IMR-90 (cell line): ENCODE results near the gene RSBN1L. TPM values are rescaled to one million over a fixed set of nuclear protein-coding genes. Genes with fewer than 3 reads are reported as not detected.

Experiments used
- ATAC-seq: fragments of 200-7000 bp; cut with Tn5 transposase; 2 replicates; pipeline ENCODE4 v1.9.1; 2020; ENCODE audit warnings: low read depth, mild to moderate bottlenecking, moderate library complexity
- BruUV-seq: library from RNA; stranded (reverse); fragments of 400-500 nt; replicated peaks from 2 replicates; lab custom pipeline; 2021; lab: Mats Ljungman, UMichigan
- CTCF ChIA-PET: fragments of 300-600 bp; formaldehyde crosslinking; extraction: SDS; loops from one replicate; lab custom pipeline; 2021; ENCODE audit warnings: antibody characterized with exemption; lab: Yijun Ruan, JAX
- POLR2A ChIA-PET: fragments of 300-600 bp; sonication (Branson Sonifier 250); formaldehyde crosslinking; loops from one replicate; lab custom pipeline; 2022; ENCODE audit warnings: antibody characterized with exemption; ENCODE audit not compliant: unreplicated experiment; lab: Charles Lee
- DNase-seq: peaks from one replicate; pipeline ENCODE4 v3.0.0; 2013
- H2AFZ ChIP-seq: replicated peaks from 2 replicates; pipeline ENCODE3; 2013; ENCODE audit warnings: low read length, mild to moderate bottlenecking; ENCODE audit not compliant: poor library complexity
- H2AK5ac ChIP-seq: 2 replicates; pipeline ENCODE4 v1.6.1; 2013; ENCODE audit warnings: low read depth, low read length, inconsistent platforms
- H2AK9ac ChIP-seq: replicated peaks from 2 replicates; pipeline ENCODE3; 2013; ENCODE audit warnings: mild to moderate bottlenecking, low read depth, low read length, moderate library complexity; ENCODE audit not compliant: poor library complexity
- H2BK120ac ChIP-seq: 2 replicates; pipeline ENCODE4 v1.6.1; 2013; ENCODE audit warnings: low read depth, low read length, inconsistent platforms
- H2BK15ac ChIP-seq: 3 replicates; pipeline ENCODE4 v1.6.1; 2013; ENCODE audit warnings: low read depth, low read length, inconsistent platforms
- H2BK20ac ChIP-seq: 2 replicates; pipeline ENCODE4 v1.6.1; 2013; ENCODE audit warnings: low read depth, mild to moderate bottlenecking, inconsistent platforms, low read length, moderate library complexity
- H2BK5ac ChIP-seq: 2 replicates; pipeline ENCODE4 v1.6.1; 2013; ENCODE audit warnings: mild to moderate bottlenecking, low read depth, low read length, inconsistent platforms; ENCODE audit not compliant: poor library complexity, severe bottlenecking
- H3K14ac ChIP-seq: replicated peaks from 2 replicates; pipeline ENCODE4 v1.6.1; 2013; ENCODE audit warnings: low read depth, low read length, inconsistent platforms
- H3K18ac ChIP-seq: 2 replicates; pipeline ENCODE4 v1.6.1; 2013; ENCODE audit warnings: low read depth, low read length, control low read depth
- H3K23ac ChIP-seq: 2 replicates; pipeline ENCODE4 v1.6.1; 2013; ENCODE audit warnings: low read depth, low read length, inconsistent platforms
- H3K27ac ChIP-seq: 2 replicates; pipeline ENCODE4 v1.5.1; 2013; ENCODE audit warnings: mild to moderate bottlenecking, control low read depth, low read length; ENCODE audit not compliant: insufficient read depth
- H3K27me3 ChIP-seq: 2 replicates; pipeline ENCODE4 v1.6.1; 2013; ENCODE audit warnings: low read length; ENCODE audit not compliant: control insufficient read depth, insufficient read depth
- H3K36me3 ChIP-seq: 2 replicates; pipeline ENCODE4 v1.6.1; 2013; ENCODE audit warnings: low read length, mixed read lengths; ENCODE audit not compliant: control insufficient read depth, insufficient read depth
- H3K4ac ChIP-seq: 2 replicates; pipeline ENCODE4 v1.6.1; 2013; ENCODE audit warnings: low read depth, low read length, inconsistent platforms
- H3K4me1 ChIP-seq: 2 replicates; pipeline ENCODE4 v1.6.1; 2013; ENCODE audit warnings: low read length, mixed read lengths; ENCODE audit not compliant: control insufficient read depth, insufficient read depth
- H3K4me2 ChIP-seq: 2 replicates; pipeline ENCODE4 v1.6.1; 2013; ENCODE audit warnings: low read depth, mild to moderate bottlenecking, control low read depth, low read length, moderate library complexity
- H3K4me3 ChIP-seq: 2 replicates; pipeline ENCODE4 v1.5.1; 2013; ENCODE audit warnings: low read depth, mild to moderate bottlenecking, control low read depth, low read length, moderate library complexity; ENCODE audit not compliant: insufficient read depth
- H3K56ac ChIP-seq: 2 replicates; pipeline ENCODE4 v1.6.1; 2013; ENCODE audit warnings: low read length, inconsistent platforms; ENCODE audit not compliant: insufficient read depth; ENCODE audit errors: extremely low read depth
- H3K79me1 ChIP-seq, 2 experiments: 2 replicates each; pipeline ENCODE4 v1.6.1; 2013; ENCODE audit warnings: low read length in 2 of 2, inconsistent platforms in 1 of 2, low read depth in 1 of 2
- H3K9ac ChIP-seq: 2 replicates; pipeline ENCODE4 v1.6.1; 2013; ENCODE audit warnings: low read depth, low read length, control low read depth
- H3K9me1 ChIP-seq: 2 replicates; pipeline ENCODE4 v1.6.1; 2013; ENCODE audit warnings: low read length, inconsistent platforms; ENCODE audit not compliant: insufficient read depth
- H3K9me3 ChIP-seq: 2 replicates; pipeline ENCODE4 v1.6.1; 2013; ENCODE audit warnings: low read length; ENCODE audit not compliant: control insufficient read depth, insufficient read depth
- H4K20me1 ChIP-seq: 2 replicates; pipeline ENCODE4 v1.6.1; 2013; ENCODE audit warnings: low read length, inconsistent platforms; ENCODE audit not compliant: insufficient read depth
- H4K5ac ChIP-seq: 2 replicates; pipeline ENCODE4 v1.6.1; 2013; ENCODE audit warnings: mild to moderate bottlenecking, low read depth, low read length, control low read depth
- H4K8ac ChIP-seq, 2 experiments: 2 replicates each; pipeline ENCODE4 v1.6.1; 2013; ENCODE audit warnings: low read depth in 2 of 2, low read length in 2 of 2, control low read depth in 1 of 2, inconsistent platforms in 1 of 2
- H4K91ac ChIP-seq: 2 replicates; pipeline ENCODE4 v1.6.1; 2013; ENCODE audit warnings: low read depth, low read length, inconsistent platforms; ENCODE audit not compliant: insufficient read depth
- BHLHE40 ChIP-seq: fragments of 150-350 bp; IDR thresholded peaks from 2 replicates; pipeline ENCODE4 v1.6.1; 2016; ENCODE audit warnings: mild to moderate bottlenecking, low read depth, low read length
- CEBPB ChIP-seq: IDR thresholded peaks from 2 replicates; pipeline ENCODE4 v1.6.1; 2012; ENCODE audit warnings: low read depth, low read length, improper control_type of control experiment
- CHD1 ChIP-seq: IDR thresholded peaks from 2 replicates; pipeline ENCODE4 v1.6.1; 2012; ENCODE audit warnings: low read depth, low read length, improper control_type of control experiment
- FOS ChIP-seq: fragments of 150-350 bp; IDR thresholded peaks from 2 replicates; pipeline ENCODE4 v1.6.1; 2016; ENCODE audit warnings: low read depth, low read length
- MAFK ChIP-seq: IDR thresholded peaks from 2 replicates; pipeline ENCODE4 v1.6.1; 2012; ENCODE audit warnings: low read depth, low read length, improper control_type of control experiment
- RCOR1 ChIP-seq: IDR thresholded peaks from 2 replicates; pipeline ENCODE4 v1.6.1; 2012; ENCODE audit warnings: mild to moderate bottlenecking, low read length, improper control_type of control experiment; ENCODE audit not compliant: insufficient replicate concordance
- RFX5 ChIP-seq: IDR thresholded peaks from 2 replicates; pipeline ENCODE4 v1.8.0; 2012; ENCODE audit warnings: low read depth, mild to moderate bottlenecking, low read length, moderate library complexity
- SMC3 ChIP-seq: fragments of 150-350 bp; IDR thresholded peaks from 2 replicates; pipeline ENCODE4 v1.6.1; 2016; ENCODE audit warnings: low read depth, mild to moderate bottlenecking, antibody characterized with exemption, low read length, moderate library complexity
- WGBS, 2 experiments: methylation state at CpG; one replicate each; pipeline versions ENCODE4 v1.1.5 to v1.1.7; 2013; ENCODE audit warnings: missing lambda C conversion rate in 2 of 2; ENCODE audit not compliant: insufficient read length in 1 of 2; ENCODE audit errors: extremely low coverage in 2 of 2; 5-methylcytosine and 5-hydroxymethylcytosine counted together
- dilution Hi-C: fragments of 300-500 bp; cut with HindIII; formaldehyde crosslinking; loops from one replicate; pipeline ENCODE4 v1.14.3; 2018; ENCODE audit warnings: low sequenced_read_pairs; ENCODE audit not compliant: unreplicated experiment
- in situ Hi-C: fragments of 300-500 bp; cut with MboI; formaldehyde crosslinking; loops from 3 replicates; pipeline ENCODE4 v1.14.3; 2019; ENCODE audit warnings: low sequenced_read_pairs, inconsistent platforms, mixed read lengths
- intact Hi-C: fragments of 100-400 bp; cut with micrococcal nuclease; formaldehyde crosslinking; loops from 2 replicates; pipeline ENCODE4 v1.10.0; 2022
- polyA plus RNA-seq, 3 experiments: library from polyadenylated mRNA; depleted of rRNA; stranded (reverse); fragments of >200 nt; gene quantifications; 2 replicates each; pipeline ENCODE4 v1.2.3, GENCODE V29; 2012; ENCODE audit warnings: low replicate concordance in 1 of 3
- total RNA-seq: library from RNA; depleted of rRNA; stranded (reverse); fragments of >200 nt; gene quantifications from 2 replicates; pipeline ENCODE4 v1.2.3, GENCODE V29; 2012
- TF ChIP-seq, protein P1 (sequence below): conservative IDR thresholded peaks from 2 replicates; pipeline ENCODE4 v1.5.1; 2012; ENCODE audit warnings: mild to moderate bottlenecking, low read depth, low read length, improper control_type of control experiment
- TF ChIP-seq, protein P2 (sequence below): fragments of 150-350 bp; IDR thresholded peaks from 2 replicates; pipeline ENCODE4 v1.6.1; 2016; ENCODE audit warnings: low read depth, mild to moderate bottlenecking, low read length, moderate library complexity, borderline replicate concordance
- TF ChIP-seq, protein P3 (sequence below): fragments of 150-350 bp; IDR thresholded peaks from 2 replicates; pipeline ENCODE4 v1.6.1; 2017; ENCODE audit warnings: mild to moderate bottlenecking, antibody characterized with exemption, low read length, low read depth

RSBN1L gene
- total and polyA plus RNA-seq, 2 of the 4 experiments (the other 2 are of a cell fraction) = 7.8 to 14.7 TPM

DNA sequence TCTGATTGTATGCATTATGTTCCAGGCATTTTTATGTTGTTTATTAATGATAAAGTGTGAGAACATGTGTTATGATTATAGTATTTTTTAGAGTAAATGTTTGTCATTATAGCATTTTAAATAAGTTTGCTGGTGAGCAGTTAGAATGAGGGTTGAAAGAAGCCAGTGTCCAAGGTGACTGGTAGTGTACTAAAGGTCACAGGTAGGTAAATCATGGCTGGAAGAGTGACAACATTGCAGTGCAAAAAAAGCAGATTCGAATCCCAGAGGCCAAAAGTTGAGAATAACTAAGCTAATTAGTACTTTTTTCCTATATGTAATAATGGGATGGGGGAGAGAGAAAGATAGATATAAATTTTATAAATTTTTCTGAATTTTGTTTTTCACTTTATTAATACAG lies 44.0 kb downstream of the RSBN1L start:
- POLR2A ChIA-PET = no interaction called here
- Histone ChIP-seq H3K4me1 (peaks cover 4% of the 10 kb centered on the region; the same call in 1 of the 2 replicates), H2BK20ac (no peak overlapping the region), H4K20me1 (peaks cover 6% of the 10 kb centered on the region; the same call in 1 of the 2 replicates), H3K27ac (no peak overlapping the region), H3K9ac (no peak overlapping the region), H4K8ac (no peak overlapping the region), H3K9me3 (no peaks in the 10 kb centered on the region), H3K4me2 (no peak overlapping the region), H3K4ac (no peak overlapping the region), H2AFZ (no peak overlapping the region), H4K91ac (no peak overlapping the region), H3K14ac (no peak overlapping the region), H3K18ac (no peak overlapping the region), H2BK15ac (no peak overlapping the region), H3K4me3 (no peak overlapping the region), H2AK5ac (no peak overlapping the region), H3K27me3 (no peaks in the 10 kb centered on the region), H4K5ac (no peak overlapping the region), H2AK9ac (no peak overlapping the region), H3K23ac (no peak overlapping the region), H3K36me3 (peaks cover 2% of the 10 kb centered on the region; the same call in 1 of the 2 replicates), H2BK120ac (no peak overlapping the region), H3K56ac (no peak overlapping the region), H3K79me1 (peaks cover 20 to 58% of the 10 kb centered on the region in 2 experiments), H3K9me1 (peaks cover 5% of the 10 kb centered on the region; the same call in 1 of the 2 replicates), H2BK5ac (no peak overlapping the region)
- intact Hi-C loops = no loop called here
- no TSS peak for BruUV-seq
- TF ChIP-seq RCOR1 = no peak
- TF ChIP-seq MAFK = no peak
- TF ChIP-seq, protein P1, sequence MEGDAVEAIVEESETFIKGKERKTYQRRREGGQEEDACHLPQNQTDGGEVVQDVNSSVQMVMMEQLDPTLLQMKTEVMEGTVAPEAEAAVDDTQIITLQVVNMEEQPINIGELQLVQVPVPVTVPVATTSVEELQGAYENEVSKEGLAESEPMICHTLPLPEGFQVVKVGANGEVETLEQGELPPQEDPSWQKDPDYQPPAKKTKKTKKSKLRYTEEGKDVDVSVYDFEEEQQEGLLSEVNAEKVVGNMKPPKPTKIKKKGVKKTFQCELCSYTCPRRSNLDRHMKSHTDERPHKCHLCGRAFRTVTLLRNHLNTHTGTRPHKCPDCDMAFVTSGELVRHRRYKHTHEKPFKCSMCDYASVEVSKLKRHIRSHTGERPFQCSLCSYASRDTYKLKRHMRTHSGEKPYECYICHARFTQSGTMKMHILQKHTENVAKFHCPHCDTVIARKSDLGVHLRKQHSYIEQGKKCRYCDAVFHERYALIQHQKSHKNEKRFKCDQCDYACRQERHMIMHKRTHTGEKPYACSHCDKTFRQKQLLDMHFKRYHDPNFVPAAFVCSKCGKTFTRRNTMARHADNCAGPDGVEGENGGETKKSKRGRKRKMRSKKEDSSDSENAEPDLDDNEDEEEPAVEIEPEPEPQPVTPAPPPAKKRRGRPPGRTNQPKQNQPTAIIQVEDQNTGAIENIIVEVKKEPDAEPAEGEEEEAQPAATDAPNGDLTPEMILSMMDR = no peak
- no peak for TF ChIP-seq BHLHE40
- TF ChIP-seq RFX5 = no peak
- no peak for TF ChIP-seq CEBPB
- TF ChIP-seq, protein P2, sequence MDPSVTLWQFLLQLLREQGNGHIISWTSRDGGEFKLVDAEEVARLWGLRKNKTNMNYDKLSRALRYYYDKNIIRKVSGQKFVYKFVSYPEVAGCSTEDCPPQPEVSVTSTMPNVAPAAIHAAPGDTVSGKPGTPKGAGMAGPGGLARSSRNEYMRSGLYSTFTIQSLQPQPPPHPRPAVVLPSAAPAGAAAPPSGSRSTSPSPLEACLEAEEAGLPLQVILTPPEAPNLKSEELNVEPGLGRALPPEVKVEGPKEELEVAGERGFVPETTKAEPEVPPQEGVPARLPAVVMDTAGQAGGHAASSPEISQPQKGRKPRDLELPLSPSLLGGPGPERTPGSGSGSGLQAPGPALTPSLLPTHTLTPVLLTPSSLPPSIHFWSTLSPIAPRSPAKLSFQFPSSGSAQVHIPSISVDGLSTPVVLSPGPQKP = no peak
- no peak for TF ChIP-seq FOS
- TF ChIP-seq CHD1 = no peak
- TF ChIP-seq SMC3 = no peak
- TF ChIP-seq, protein P3, sequence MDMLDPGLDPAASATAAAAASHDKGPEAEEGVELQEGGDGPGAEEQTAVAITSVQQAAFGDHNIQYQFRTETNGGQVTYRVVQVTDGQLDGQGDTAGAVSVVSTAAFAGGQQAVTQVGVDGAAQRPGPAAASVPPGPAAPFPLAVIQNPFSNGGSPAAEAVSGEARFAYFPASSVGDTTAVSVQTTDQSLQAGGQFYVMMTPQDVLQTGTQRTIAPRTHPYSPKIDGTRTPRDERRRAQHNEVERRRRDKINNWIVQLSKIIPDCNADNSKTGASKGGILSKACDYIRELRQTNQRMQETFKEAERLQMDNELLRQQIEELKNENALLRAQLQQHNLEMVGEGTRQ = no peak
- dilution Hi-C loops = no loop called here
- CTCF ChIA-PET = no interaction called here
- ATAC-seq (no peak), DNase-seq (no peak)
- WGBS, 2 experiments = no CpG with 5 or more reads among the region's 1 CpG
- in situ Hi-C loops = no loop called here
